Measurements from ENCODE around the gene TXNIP. TPM values are rescaled to one million over a fixed set of nuclear protein-coding genes. Genes with fewer than 3 reads are reported as not detected.
"Not testable (repeated sequence)": the region's sequence is repeated elsewhere in the genome, so short reads cannot be mapped to it uniquely, and the experiment has no call there.

Gene TXNIP
- total and polyA plus RNA-seq, 2 experiments from 2014 or later, result 22.8 to 29.1 TPM

GRCh38 chr1:146029117-146029516, 32.7 kb upstream of the TXNIP start:
- no peak for DNase-seq (ENCODE audit: low spot score)
- Mint-ChIP-seq H3K9me3 (no peaks in the 10 kb centered on the region), H3K27me3 (ENCODE audit: insufficient read depth, low read depth, poor library complexity) (no peaks in the 10 kb centered on the region), H3K4me1 (0 out of 3 replicates have a peak, but pooled peaks cover 4% of the 10 kb centered on the region), H3K36me3 (ENCODE audit: low read depth) (no peaks in the 10 kb centered on the region), H3K27ac (no peak overlapping the region), H3K4me3 (no peak overlapping the region)
- Histone ChIP-seq H3K27me3 (ENCODE audit: insufficient read depth) (no peaks in the 10 kb centered on the region), H3K9me2 (ENCODE audit: insufficient read depth) (no peaks in the 10 kb centered on the region), H3F3A (replicated peaks; ENCODE audit: low read depth) (no peaks in the 10 kb centered on the region), H3K79me2 (replicated peaks; ENCODE audit: insufficient read depth) (no peaks in the 10 kb centered on the region), H3K27ac (ENCODE audit: low read depth) (no peak overlapping the region), H2AFZ (no peak overlapping the region), H3K4me1 (ENCODE audit: insufficient read depth) (no peaks in the 10 kb centered on the region), H3K4me2 (no peak overlapping the region), H3K36me3 (ENCODE audit: insufficient read depth) (no peaks in the 10 kb centered on the region), H3K4me3 (no peak overlapping the region), H4K20me1 (replicated peaks; ENCODE audit: insufficient read depth) (no peaks in the 10 kb centered on the region)
- TF ChIP-seq EZH2phosphoT487 (IDR thresholded peaks at IDR 0.05; ENCODE audit: unreplicated experiment) (no peak), NANOG (IDR thresholded peaks at IDR 0.05; ENCODE audit: borderline replicate concordance) (no peak), ZNF462 (CRISPR knock-in tag; IDR thresholded peaks at IDR 0.05) (no peak), STAT1 (IDR thresholded peaks at IDR 0.05; ENCODE audit: unreplicated experiment) (no peak), JUNB (IDR thresholded peaks at IDR 0.05; ENCODE audit: unreplicated experiment) (no peak), CTCF (conservative IDR thresholded peaks at IDR 0.05; ENCODE audit: low read depth in 2 of 2) (no peak), ZNF331 (CRISPR knock-in tag; IDR thresholded peaks at IDR 0.05; ENCODE audit: low read depth) (no peak), POLR2AphosphoS5 (IDR thresholded peaks at IDR 0.05; ENCODE audit: low read depth) (no peak)
- TF ChIP-seq, protein P1, sequence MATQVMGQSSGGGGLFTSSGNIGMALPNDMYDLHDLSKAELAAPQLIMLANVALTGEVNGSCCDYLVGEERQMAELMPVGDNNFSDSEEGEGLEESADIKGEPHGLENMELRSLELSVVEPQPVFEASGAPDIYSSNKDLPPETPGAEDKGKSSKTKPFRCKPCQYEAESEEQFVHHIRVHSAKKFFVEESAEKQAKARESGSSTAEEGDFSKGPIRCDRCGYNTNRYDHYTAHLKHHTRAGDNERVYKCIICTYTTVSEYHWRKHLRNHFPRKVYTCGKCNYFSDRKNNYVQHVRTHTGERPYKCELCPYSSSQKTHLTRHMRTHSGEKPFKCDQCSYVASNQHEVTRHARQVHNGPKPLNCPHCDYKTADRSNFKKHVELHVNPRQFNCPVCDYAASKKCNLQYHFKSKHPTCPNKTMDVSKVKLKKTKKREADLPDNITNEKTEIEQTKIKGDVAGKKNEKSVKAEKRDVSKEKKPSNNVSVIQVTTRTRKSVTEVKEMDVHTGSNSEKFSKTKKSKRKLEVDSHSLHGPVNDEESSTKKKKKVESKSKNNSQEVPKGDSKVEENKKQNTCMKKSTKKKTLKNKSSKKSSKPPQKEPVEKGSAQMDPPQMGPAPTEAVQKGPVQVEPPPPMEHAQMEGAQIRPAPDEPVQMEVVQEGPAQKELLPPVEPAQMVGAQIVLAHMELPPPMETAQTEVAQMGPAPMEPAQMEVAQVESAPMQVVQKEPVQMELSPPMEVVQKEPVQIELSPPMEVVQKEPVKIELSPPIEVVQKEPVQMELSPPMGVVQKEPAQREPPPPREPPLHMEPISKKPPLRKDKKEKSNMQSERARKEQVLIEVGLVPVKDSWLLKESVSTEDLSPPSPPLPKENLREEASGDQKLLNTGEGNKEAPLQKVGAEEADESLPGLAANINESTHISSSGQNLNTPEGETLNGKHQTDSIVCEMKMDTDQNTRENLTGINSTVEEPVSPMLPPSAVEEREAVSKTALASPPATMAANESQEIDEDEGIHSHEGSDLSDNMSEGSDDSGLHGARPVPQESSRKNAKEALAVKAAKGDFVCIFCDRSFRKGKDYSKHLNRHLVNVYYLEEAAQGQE (IDR thresholded peaks at IDR 0.05; ENCODE audit: unreplicated experiment), result no peak
- ATAC-seq, result no peak

DNA sequence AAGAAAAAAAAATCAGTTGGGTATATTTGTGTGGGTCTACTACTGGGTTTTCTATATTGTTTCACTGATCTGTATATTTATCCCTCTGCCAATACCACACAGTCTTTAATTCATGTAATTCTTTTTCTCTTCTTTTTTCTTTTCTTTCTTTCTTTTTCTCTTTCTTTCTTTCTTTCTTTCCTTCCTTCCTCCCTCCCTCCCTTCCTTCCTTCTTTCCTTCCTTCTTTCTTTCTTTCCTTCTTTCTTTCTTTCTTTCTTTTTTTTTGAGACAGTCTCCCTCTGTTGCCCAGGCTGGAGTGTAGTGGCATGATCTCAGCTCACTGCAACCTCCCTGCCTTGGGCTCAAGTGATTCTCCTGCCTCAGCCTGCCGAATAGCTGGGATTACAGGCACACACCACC, 30.3 kb upstream of the TXNIP start:
- not testable (repeated sequence) for H3K9me3 Mint-ChIP-seq; ATAC-seq; H3K4me1 ChIP-seq (ENCODE audit: insufficient read depth)

More for the DNA sequence above, 30.3 kb upstream of the TXNIP start:
- not testable (repeated sequence) for H2AFZ ChIP-seq; H3K27me3 Mint-ChIP-seq (ENCODE audit: insufficient read depth, low read depth, poor library complexity); H3K79me2 ChIP-seq (replicated peaks; ENCODE audit: insufficient read depth); H4K20me1 ChIP-seq (replicated peaks; ENCODE audit: insufficient read depth); H3K27me3 ChIP-seq (ENCODE audit: insufficient read depth); H3K4me3 ChIP-seq; DNase-seq (ENCODE audit: low spot score); H3K4me3 Mint-ChIP-seq; H3K36me3 ChIP-seq (ENCODE audit: insufficient read depth); H3K4me2 ChIP-seq; H3K36me3 Mint-ChIP-seq (ENCODE audit: low read depth); H3K9me2 ChIP-seq (ENCODE audit: insufficient read depth); H3F3A ChIP-seq (replicated peaks; ENCODE audit: low read depth); H3K4me1 Mint-ChIP-seq; H3K27ac Mint-ChIP-seq; H3K27ac ChIP-seq (ENCODE audit: low read depth)
